22Rv1 (cell line): ENCODE results near the gene XPO4.

Experiments
- ZFX ChIP-seq: fragments of 450-650 bp; IDR thresholded peaks from 2 replicates; pipeline ENCODE4 v1.6.1; 2017; ENCODE audit warnings: antibody characterized with exemption, borderline replicate concordance
- TF ChIP-seq, protein P1 (sequence below): fragments of 450-650 bp; IDR thresholded peaks from 2 replicates; pipeline ENCODE4 v1.5.1; 2017; ENCODE audit warnings: mild to moderate bottlenecking

DNA sequence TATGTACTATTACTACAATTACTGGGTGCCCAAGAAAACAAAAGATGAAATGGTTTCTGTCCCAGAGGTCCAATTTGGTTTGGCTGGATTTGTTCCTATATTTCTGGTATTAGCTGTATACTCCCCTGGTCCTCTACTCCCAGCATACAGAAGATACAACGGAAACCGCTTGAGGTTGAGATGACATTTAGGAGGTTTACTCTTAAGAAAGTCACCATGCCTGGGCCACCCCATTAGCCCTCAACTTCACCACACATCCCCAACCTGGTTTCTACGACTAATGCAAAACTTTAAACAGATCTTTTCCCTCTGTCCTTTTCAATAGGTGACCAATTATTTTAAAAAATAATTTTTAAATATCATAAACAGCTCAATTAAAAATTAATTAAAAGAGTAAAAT is 82.8 kb downstream of the XPO4 start:
- TF ChIP-seq, protein P1, sequence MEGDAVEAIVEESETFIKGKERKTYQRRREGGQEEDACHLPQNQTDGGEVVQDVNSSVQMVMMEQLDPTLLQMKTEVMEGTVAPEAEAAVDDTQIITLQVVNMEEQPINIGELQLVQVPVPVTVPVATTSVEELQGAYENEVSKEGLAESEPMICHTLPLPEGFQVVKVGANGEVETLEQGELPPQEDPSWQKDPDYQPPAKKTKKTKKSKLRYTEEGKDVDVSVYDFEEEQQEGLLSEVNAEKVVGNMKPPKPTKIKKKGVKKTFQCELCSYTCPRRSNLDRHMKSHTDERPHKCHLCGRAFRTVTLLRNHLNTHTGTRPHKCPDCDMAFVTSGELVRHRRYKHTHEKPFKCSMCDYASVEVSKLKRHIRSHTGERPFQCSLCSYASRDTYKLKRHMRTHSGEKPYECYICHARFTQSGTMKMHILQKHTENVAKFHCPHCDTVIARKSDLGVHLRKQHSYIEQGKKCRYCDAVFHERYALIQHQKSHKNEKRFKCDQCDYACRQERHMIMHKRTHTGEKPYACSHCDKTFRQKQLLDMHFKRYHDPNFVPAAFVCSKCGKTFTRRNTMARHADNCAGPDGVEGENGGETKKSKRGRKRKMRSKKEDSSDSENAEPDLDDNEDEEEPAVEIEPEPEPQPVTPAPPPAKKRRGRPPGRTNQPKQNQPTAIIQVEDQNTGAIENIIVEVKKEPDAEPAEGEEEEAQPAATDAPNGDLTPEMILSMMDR = no peak
- no peak for TF ChIP-seq ZFX
